ENCODE results near the gene LARGE1.

The LARGE1 gene

DNA sequence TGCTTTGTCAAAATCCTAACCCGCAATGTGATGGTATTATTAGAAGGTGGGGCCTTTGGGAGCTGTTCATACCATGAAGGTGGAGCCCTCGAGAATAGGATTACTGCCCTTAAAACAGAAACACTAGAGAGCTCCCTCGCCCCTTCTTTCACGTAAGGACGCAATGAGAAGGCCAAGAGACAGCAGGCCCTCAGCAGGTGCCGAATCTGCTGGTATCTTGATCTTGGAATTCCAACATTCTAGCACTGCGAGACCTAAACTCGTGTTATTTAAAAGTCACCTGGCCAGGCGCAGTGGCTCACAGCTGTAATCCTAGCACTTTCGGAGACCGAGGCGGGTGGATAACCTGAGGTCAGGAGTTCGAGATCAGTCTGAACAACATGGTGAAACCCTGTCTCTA, 33.1 kb downstream of the LARGE1 start:
- in situ Hi-C loops (cut with MboI; ENCODE audit: low sequenced_read_pairs) = no loop called here

DNA sequence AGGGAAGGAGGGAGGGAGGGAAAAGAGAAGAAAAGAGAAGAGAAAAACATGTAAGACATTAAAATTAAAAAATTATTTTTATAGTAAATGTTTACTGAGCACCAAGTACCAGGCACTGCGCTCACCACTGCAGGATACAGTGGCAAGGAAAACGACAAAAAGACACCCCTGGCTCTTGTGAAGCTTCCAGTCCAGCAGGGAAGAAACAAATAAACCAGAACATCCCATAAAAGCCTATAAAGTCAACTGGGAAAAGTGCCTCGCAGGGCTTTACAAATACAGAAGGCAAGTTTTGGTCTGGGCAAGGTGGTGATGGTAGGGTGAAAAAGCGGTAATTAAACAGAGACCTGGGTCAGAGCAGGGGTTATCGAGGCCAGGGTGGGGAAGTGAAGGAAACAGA, 33.6 kb downstream of the LARGE1 start:
- in situ Hi-C loops (cut with MboI; ENCODE audit: low sequenced_read_pairs) = no loop called here

DNA sequence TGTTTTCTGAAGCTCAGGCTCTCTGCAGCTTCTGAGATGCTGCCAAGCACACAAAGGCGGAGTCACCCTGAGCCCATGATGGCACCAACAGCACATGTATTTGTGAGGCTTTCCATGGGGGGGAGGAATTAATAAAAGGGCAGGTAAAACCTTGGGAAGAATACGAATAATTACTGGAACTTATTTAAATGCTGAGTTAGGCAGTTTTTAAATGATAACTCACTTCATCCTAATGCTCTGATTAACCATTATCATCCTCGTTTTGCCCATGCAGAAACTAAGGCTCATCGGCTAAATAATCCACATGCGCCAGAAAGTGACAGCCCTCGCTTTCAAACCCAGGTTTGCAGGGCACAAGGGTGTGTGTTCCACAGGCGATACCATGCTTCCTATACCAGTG, 35.4 kb downstream of the LARGE1 start:
- in situ Hi-C loops (cut with MboI; ENCODE audit: low sequenced_read_pairs) = no loop called here

GRCh38 chr22:33883961-33884808, 36.1 kb downstream of the LARGE1 start:
- in situ Hi-C loops (cut with MboI; ENCODE audit: low sequenced_read_pairs) = no loop called here

GRCh38 chr22:33883561-33883960, 36.7 kb downstream of the LARGE1 start:
- in situ Hi-C loops (cut with MboI; ENCODE audit: low sequenced_read_pairs) = no loop called here

- in situ Hi-C loops (cut with MboI; ENCODE audit: low sequenced_read_pairs) = no loop called here
Measured at GRCh38 chr22:33882991-33883390, 37.3 kb downstream of the LARGE1 start.

- in situ Hi-C loops (cut with MboI; ENCODE audit: low sequenced_read_pairs) = no loop called here
Measured at GRCh38 chr22:33880986-33881385, 39.3 kb downstream of the LARGE1 start.

DNA sequence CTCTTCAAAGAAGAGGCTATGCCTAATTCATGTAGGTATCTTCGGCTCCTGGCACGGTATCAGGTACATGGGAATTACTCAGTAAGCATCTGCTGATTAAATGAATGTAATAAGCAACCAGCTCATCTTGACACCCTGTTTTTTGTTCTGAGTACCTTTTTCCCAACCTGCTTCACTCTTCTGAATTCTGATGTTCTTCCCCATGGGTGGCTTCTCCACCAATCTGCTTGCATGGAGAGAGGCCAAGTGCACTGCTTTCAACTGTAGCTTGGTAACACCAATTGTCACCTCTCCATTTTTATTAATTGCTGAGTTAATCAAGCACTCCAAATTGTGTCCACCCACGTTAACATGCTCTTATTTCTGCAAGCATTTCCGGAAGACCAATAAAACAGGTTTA, 40.5 kb downstream of the LARGE1 start:
- in situ Hi-C loops (cut with MboI; ENCODE audit: low sequenced_read_pairs) = no loop called here

DNA sequence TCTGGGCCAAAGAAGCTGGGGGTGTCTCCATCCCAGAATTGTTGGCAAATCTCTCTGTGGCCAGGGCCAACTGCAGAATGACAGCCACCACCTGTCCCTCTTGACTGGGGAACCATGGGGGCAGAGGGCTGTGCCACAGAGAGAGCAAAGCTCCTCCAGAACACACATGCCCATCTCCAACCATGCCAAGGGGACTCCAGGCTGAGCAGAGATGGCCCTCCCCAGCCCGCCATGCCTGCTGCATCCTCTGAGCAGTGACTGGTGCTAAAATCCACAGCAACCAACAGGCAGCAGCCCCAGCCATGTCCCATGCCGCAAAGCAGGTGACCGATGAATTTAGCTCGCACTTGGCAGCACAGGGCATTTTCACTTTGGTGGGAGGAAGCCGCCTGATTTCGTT, 45.0 kb downstream of the LARGE1 start:
- in situ Hi-C loops (cut with MboI; ENCODE audit: low sequenced_read_pairs) = no loop called here

GRCh38 chr22:33874206-33874605, 46.1 kb downstream of the LARGE1 start:
- in situ Hi-C loops (cut with MboI; ENCODE audit: low sequenced_read_pairs) = no loop called here

GRCh38 chr22:33873666-33874065, 46.6 kb downstream of the LARGE1 start:
- in situ Hi-C loops (cut with MboI; ENCODE audit: low sequenced_read_pairs) = no loop called here

DNA sequence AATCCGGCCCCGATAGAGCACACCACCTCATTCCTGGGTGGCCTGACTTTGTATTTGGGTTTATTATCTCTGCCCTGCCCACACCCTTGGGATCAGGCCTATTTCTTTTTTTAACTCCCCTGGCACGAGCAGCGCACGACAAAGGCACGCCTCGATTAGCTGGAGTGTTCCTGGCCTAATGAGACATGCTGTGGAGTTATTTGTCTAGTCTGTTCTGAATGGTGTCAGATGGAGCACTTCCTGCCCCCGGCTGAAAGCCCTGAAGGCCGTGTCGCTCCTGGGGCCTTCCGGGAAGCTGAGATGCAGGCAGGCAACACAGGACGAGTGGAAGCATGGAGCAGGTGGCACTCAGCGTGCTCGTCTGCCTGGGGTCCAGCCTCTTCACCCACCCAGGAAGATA, 47.1 kb downstream of the LARGE1 start:
- in situ Hi-C loops (cut with MboI; ENCODE audit: low sequenced_read_pairs) = no loop called here

- in situ Hi-C loops (cut with MboI; ENCODE audit: low sequenced_read_pairs) = no loop called here
Measured at GRCh38 chr22:33871935-33872334, 48.3 kb downstream of the LARGE1 start.

DNA sequence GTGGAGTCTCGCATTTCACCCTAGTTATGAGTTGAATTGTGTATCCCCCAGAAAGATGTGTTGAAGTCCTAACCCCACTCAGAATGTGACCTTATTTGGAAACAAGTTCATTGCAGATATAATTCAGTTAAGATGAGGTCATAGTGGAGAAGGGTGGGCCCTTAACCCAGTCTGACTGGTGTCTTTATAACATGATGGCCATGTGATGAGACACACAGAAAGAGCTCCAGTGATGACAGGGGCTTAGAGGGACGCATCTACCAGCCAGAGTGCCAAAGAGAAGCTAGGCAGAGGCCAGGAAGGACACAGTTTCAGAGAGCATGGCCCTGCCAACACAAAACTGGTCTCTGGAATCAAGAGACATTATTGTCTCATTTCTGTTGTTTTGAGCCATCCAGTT, 50.3 kb downstream of the LARGE1 start:
- in situ Hi-C loops (cut with MboI; ENCODE audit: low sequenced_read_pairs) = no loop called here

DNA sequence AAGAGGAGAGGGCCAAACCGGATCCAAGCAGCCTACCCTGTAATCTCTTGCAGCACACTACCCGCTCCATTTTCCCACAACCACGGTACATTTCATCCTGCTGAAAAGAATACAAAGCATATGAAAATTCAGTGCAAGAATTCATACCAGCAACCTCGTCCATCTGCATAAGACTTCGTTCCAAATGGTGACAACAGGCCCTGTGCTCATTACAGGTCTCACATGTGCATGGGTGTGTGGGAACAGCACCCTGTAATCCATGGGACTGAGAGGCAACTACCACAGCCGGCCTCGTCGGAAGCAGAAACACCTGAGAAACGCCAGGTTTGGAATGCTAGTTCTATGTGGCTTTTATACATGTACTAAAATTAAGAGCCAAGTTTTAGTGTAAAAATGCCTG, 52.3 kb downstream of the LARGE1 start:
- in situ Hi-C loops (cut with MboI; ENCODE audit: low sequenced_read_pairs) = no loop called here

DNA sequence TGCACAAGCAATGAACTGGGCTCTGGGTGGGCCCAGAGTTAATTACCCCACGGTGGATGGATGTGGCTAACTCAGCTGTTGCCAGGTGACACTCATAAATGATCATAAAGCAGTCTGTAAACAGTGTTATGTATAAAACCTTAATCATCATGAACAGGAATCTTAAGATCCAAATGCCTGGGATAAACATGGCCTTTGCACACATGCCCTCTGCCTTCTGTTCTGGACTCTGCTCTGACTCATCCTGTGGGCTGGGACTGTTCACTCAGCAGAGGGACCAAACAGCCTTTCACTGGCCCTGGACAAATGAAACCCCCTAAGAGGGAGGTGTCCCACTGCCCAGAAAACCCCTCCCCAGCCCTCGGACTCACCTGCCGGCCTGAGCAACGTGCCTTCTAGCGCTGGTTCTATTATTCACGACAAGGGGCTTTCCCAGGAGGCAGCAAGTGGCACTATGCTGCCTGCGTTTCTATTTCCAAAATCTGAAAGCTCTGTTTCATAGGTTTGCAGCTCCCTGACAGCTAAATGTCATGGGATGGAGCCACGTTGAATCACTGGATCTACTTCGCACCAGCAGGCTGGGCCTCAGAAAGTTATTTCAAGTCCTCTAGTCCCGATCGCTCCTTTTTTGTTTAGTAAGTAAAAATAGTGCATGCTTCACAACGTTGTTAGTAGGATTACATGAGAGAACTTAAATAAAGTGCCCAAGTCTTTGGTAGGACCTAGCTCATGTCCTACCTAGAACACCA, 53.0 kb downstream of the LARGE1 start:
- in situ Hi-C loops (cut with MboI; ENCODE audit: low sequenced_read_pairs) = no loop called here

DNA sequence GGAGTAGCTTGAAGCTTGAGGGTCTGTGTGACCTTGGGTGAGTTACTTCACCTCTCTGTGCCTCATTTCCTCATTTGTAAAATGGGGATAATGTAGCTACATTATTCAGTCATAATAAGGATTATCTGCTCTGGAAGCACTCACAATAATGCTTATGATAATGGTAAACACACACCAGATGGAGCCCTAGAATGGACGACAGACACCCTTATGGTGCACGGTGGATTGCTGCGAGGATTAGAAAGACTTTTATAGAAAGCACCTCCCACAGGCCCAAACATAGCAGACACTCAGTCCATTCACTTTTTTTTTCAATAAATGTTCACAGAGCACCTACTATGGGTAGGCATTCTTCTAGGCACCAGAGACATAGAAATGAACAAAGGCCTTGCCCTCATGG, 53.8 kb downstream of the LARGE1 start:
- in situ Hi-C loops (cut with MboI; ENCODE audit: low sequenced_read_pairs) = no loop called here

GRCh38 chr22:33865996-33866395, 54.3 kb downstream of the LARGE1 start:
- in situ Hi-C loops (cut with MboI; ENCODE audit: low sequenced_read_pairs) = no loop called here

GRCh38 chr22:33865248-33865647, 55.0 kb downstream of the LARGE1 start:
- in situ Hi-C loops (cut with MboI; ENCODE audit: low sequenced_read_pairs) = no loop called here

DNA sequence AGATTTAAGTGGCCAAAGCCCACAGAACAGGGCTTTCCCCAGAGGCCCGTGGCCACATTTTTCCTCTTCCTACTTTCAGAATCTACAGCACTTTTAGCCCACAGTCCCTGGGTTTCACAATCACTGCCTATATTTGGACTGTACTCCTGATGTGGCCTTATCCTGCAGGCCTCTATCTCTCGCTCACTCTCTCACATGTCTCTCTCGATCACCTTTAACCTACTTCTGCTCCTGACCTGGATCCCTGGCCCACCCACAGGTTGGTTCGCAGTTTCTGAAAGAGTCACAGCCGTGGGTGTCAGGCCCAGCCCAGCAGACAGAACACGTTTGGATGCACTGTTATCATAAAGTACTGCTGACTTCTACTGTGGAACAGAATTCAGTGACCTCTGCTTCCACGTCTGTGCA, 55.5 kb downstream of the LARGE1 start:
- in situ Hi-C loops (cut with MboI; ENCODE audit: low sequenced_read_pairs) = no loop called here

GRCh38 chr22:33861216-33861875, 58.9 kb downstream of the LARGE1 start:
- in situ Hi-C loops (cut with MboI; ENCODE audit: low sequenced_read_pairs) = no loop called here

- in situ Hi-C loops (cut with MboI; ENCODE audit: low sequenced_read_pairs) = no loop called here
Measured at GRCh38 chr22:33860386-33860785, 59.9 kb downstream of the LARGE1 start.
